Epidermal melanocyte (primary cell): ENCODE measurements around the gene TRABD2B.

Source experiments
- DNase-seq: peaks from one replicate; pipeline ENCODE4 v3.0.0; 2011; ENCODE audit warnings: low spot score; ENCODE audit not compliant: insufficient read length

TRABD2B gene

GRCh38 chr1:47727051-47727696, 270.0 kb downstream of the TRABD2B start:
- no peak for DNase-seq

GRCh38 chr1:47725992-47726855, 271.0 kb downstream of the TRABD2B start:
- peak; percentile 88 for DNase-seq

GRCh38 chr1:47725511-47725991, 271.6 kb downstream of the TRABD2B start:
- no peak for DNase-seq

GRCh38 chr1:47725000-47725473, 272.1 kb downstream of the TRABD2B start:
- no peak for DNase-seq

GRCh38 chr1:47724432-47724999, 272.7 kb downstream of the TRABD2B start:
- no peak for DNase-seq

- DNase-seq: no peak
Observed at GRCh38 chr1:47722909-47723580, 274.1 kb downstream of the TRABD2B start.

GRCh38 chr1:47722101-47722500, 275.1 kb downstream of the TRABD2B start:
- DNase-seq: no peak

- no peak for DNase-seq
Observed at GRCh38 chr1:47720111-47720510, 277.1 kb downstream of the TRABD2B start.

- DNase-seq: no peak
Observed at GRCh38 chr1:47717341-47717740, 279.8 kb downstream of the TRABD2B start.

- no peak for DNase-seq
Observed at GRCh38 chr1:47713975-47714767, 283.0 kb downstream of the TRABD2B start.

GRCh38 chr1:47713333-47713953, 283.7 kb downstream of the TRABD2B start:
- no peak for DNase-seq

GRCh38 chr1:47712596-47713299, 284.4 kb downstream of the TRABD2B start:
- no peak for DNase-seq

- no peak for DNase-seq
Observed at GRCh38 chr1:47711848-47712492, 285.2 kb downstream of the TRABD2B start.

GRCh38 chr1:47711184-47711847, 285.9 kb downstream of the TRABD2B start:
- DNase-seq: no peak
